Measurements from ENCODE around the gene ADCK2.
"Not testable (repeated sequence)": the region's sequence is repeated elsewhere in the genome, so short reads cannot be mapped to it uniquely, and the experiment has no call there.

ADCK2 gene

GRCh38 chr7:140646931-140647647 lies 25.7 kb upstream of the ADCK2 start:
- DNase-seq (ENCODE audit: low spot score), result peak; percentile 65

- no peak for DNase-seq (ENCODE audit: low spot score)
These were observed 23.1 kb upstream of the ADCK2 start for GRCh38 chr7:140649556-140650205.

GRCh38 chr7:140650367-140650766 lies 22.4 kb upstream of the ADCK2 start:
- no peak for DNase-seq (ENCODE audit: low spot score)

GRCh38 chr7:140653319-140654108 lies 19.2 kb upstream of the ADCK2 start:
- DNase-seq (ENCODE audit: low spot score), result peak; percentile 86

GRCh38 chr7:140654109-140654387 lies 18.7 kb upstream of the ADCK2 start:
- no peak for DNase-seq (ENCODE audit: low spot score)

- DNase-seq (ENCODE audit: low spot score), result no peak
These were observed 18.1 kb upstream of the ADCK2 start for GRCh38 chr7:140654661-140655060.

- no peak for DNase-seq (ENCODE audit: low spot score)
These were observed 17.0 kb upstream of the ADCK2 start for GRCh38 chr7:140655511-140656408.

GRCh38 chr7:140656548-140657515 lies 15.9 kb upstream of the ADCK2 start:
- peak; percentile 71 for DNase-seq (ENCODE audit: low spot score)

GRCh38 chr7:140657891-140658290 lies 14.9 kb upstream of the ADCK2 start:
- DNase-seq (ENCODE audit: low spot score), result no peak

- no peak for DNase-seq (ENCODE audit: low spot score)
These were observed 12.9 kb upstream of the ADCK2 start for GRCh38 chr7:140659856-140660255.

GRCh38 chr7:140661124-140661523 lies 11.6 kb upstream of the ADCK2 start:
- no peak for DNase-seq (ENCODE audit: low spot score)

- not testable (repeated sequence) for DNase-seq (ENCODE audit: low spot score)
These were observed 9.8 kb upstream of the ADCK2 start for GRCh38 chr7:140662938-140663337.

GRCh38 chr7:140667476-140667875 lies 5.3 kb upstream of the ADCK2 start:
- no peak for DNase-seq (ENCODE audit: low spot score)

- no peak for DNase-seq (ENCODE audit: low spot score)
These were observed 4.1 kb upstream of the ADCK2 start for GRCh38 chr7:140668641-140669040.

- no peak for DNase-seq (ENCODE audit: low spot score)
These were observed 3.4 kb upstream of the ADCK2 start for GRCh38 chr7:140669352-140669751.

GRCh38 chr7:140669862-140670261 lies 2.9 kb upstream of the ADCK2 start:
- DNase-seq (ENCODE audit: low spot score), result not testable (repeated sequence)

GRCh38 chr7:140670343-140670935 lies 2.3 kb upstream of the ADCK2 start:
- no peak for DNase-seq (ENCODE audit: low spot score)

- DNase-seq (ENCODE audit: low spot score), result no peak
These were observed 779 bp upstream of the ADCK2 start for GRCh38 chr7:140671966-140672365.

GRCh38 chr7:140673063-140673773 lies 473 bp downstream of the ADCK2 start:
- peak; percentile 31 for DNase-seq (ENCODE audit: low spot score)

- no peak for DNase-seq (ENCODE audit: low spot score)
These were observed 1.0 kb downstream of the ADCK2 start for GRCh38 chr7:140673774-140674155.

Data from AG08395 (cell line).